Esophagus muscularis mucosa (tissue), 4 donors: ENCODE data around the gene TMEM171. TPM values are rescaled to one million over a fixed set of nuclear protein-coding genes. Genes with fewer than 3 reads are reported as not detected.

Experiments
- DNase-seq: peaks from one replicate; pipeline ENCODE4 v3.0.0-alpha.2; 2017; ENCODE audit errors: extremely low spot score
- H3K27ac ChIP-seq, 4 donors: fragments of 200-600 bp; sonication (generic); replicated peaks in 1 of 4; 1 replicate in 3 of 4; 2 replicates in 1 of 4; pipeline ENCODE4 v1.5.1; 2016 to 2019; ENCODE audit warnings: mild to moderate bottlenecking in 1 of 4
- H3K27me3 ChIP-seq, 4 donors: fragments of 200-600 bp; sonication (generic); one replicate each; pipeline versions ENCODE4 v1.5.1 to v1.6.0; 2016 to 2019
- H3K36me3 ChIP-seq, 4 donors: fragments of 200-600 bp; sonication (generic); one replicate each; pipeline ENCODE4 v1.5.1; 2016 to 2019
- H3K4me1 ChIP-seq, 4 donors: fragments of 200-600 bp; sonication (generic); one replicate each; pipeline ENCODE4 v1.5.1; 2016 to 2019
- H3K4me3 ChIP-seq, 4 donors: fragments of 200-600 bp; sonication (generic); 1 replicate in 2 of 4; 2 replicates in 2 of 4; pipeline ENCODE4 v1.5.1; 2016 to 2019; ENCODE audit warnings: mild to moderate bottlenecking in 4 of 4, moderate library complexity in 1 of 4
- H3K9me3 ChIP-seq, 4 donors: fragments of 200-600 bp; sonication (generic); 1 replicate in 3 of 4; 2 replicates in 1 of 4; pipeline ENCODE4 v1.5.1; 2016 to 2019
- CTCF ChIP-seq, 3 experiments: fragments of 200-600 bp in 2 of 3; fragments of 450-650 bp in 1 of 3; sonication (generic) in 2 of 3; IDR thresholded peaks; one replicate each; pipeline ENCODE4 v1.5.1; 2017 to 2019; ENCODE audit warnings: antibody characterized with exemption in 3 of 3, mild to moderate bottlenecking in 2 of 3, moderate library complexity in 1 of 3
- EP300 ChIP-seq: sonication (generic); formaldehyde crosslinking; IDR thresholded peaks from one replicate; pipeline ENCODE4 v1.6.1; 2017; ENCODE audit warnings: antibody characterized with exemption
- POLR2A ChIP-seq: fragments of 450-650 bp; IDR thresholded peaks from one replicate; pipeline ENCODE4 v1.6.1; 2017; ENCODE audit warnings: antibody characterized with exemption, moderate library complexity, mild to moderate bottlenecking, low read depth
- POLR2AphosphoS5 ChIP-seq, 2 donors: sonication (generic); formaldehyde crosslinking; IDR thresholded peaks; one replicate each; pipeline ENCODE4 v1.6.1; 2017; ENCODE audit warnings: antibody characterized with exemption in 2 of 2
- WGBS: methylation state at CpG from one replicate; pipeline ENCODE4 v1.1.5; 2018; 5-methylcytosine and 5-hydroxymethylcytosine counted together
- intact Hi-C: fragments of 100-400 bp; cut with DNase I; formaldehyde crosslinking; loops from one replicate; pipeline ENCODE4 v1.15.1; 2023
- total RNA-seq, 4 donors: library from RNA; depleted of rRNA; stranded (reverse); fragments of >200 nt; gene quantifications; one replicate each; pipeline versions ENCODE4 v1.1.0 to v1.2.1, GENCODE V29; 2016

Gene TMEM171
- total RNA-seq, 4 donors from 2014 or later, result not detected

- intact Hi-C loops, result no loop called here
- Histone ChIP-seq H3K9me3 (no peaks in the 10 kb centered on the region), H3K4me1 (no peaks in the 10 kb centered on the region), H3K27ac (no peak overlapping the region), H3K27me3 (peaks cover 0 to 19% (median 0%) of the 10 kb centered on the region in 4 donors), H3K4me3 (no peak overlapping the region), H3K36me3 (no peaks in the 10 kb centered on the region)
- DNase-seq, result no peak
- WGBS, result 96% methylated on average over 5 of the region's 5 CpGs
- TF ChIP-seq CTCF (IDR thresholded peaks at IDR 0.05) (no peak), POLR2A (no peak), EP300 (no peak)
These were observed 8.8 kb downstream of the TMEM171 start for GRCh38 chr5:73129143-73129542.

- TF ChIP-seq CTCF (IDR thresholded peaks at IDR 0.05), result no peak
- no peaks in the 10 kb centered on the region for H3K4me1 ChIP-seq
- H3K27ac ChIP-seq, result no peak overlapping the region
- no peak overlapping the region for H3K4me3 ChIP-seq
- WGBS, result 75% methylated on average over 1 of the region's 1 CpG
- no peaks in the 10 kb centered on the region for H3K9me3 ChIP-seq
- H3K36me3 ChIP-seq, result no peaks in the 10 kb centered on the region
- intact Hi-C loops, result no loop called here
- DNase-seq, result no peak
- H3K27me3 ChIP-seq, result peaks cover 0 to 10% (median 0%) of the 10 kb centered on the region in 4 donors
These were observed 10.4 kb downstream of the TMEM171 start for GRCh38 chr5:73130811-73131210.

GRCh38 chr5:73131711-73132425 lies 11.5 kb downstream of the TMEM171 start:
- WGBS, result 83% methylated on average over 3 of the region's 3 CpGs

GRCh38 chr5:73132759-73133158 lies 12.4 kb downstream of the TMEM171 start:
- Histone ChIP-seq H3K9me3 (no peaks in the 10 kb centered on the region), H3K4me3 (no peak overlapping the region), H3K27me3 (peaks cover 0 to 23% (median 0%) of the 10 kb centered on the region in 4 donors), H3K36me3 (no peaks in the 10 kb centered on the region), H3K4me1 (no peaks in the 10 kb centered on the region), H3K27ac (no peak overlapping the region)
- WGBS, result 92% methylated on average over 2 of the region's 2 CpGs
- intact Hi-C loops, result no loop called here
- no peak for DNase-seq
- TF ChIP-seq POLR2AphosphoS5 (IDR thresholded peaks at IDR 0.05) (no peak), EP300 (no peak), POLR2A (no peak), CTCF (IDR thresholded peaks at IDR 0.05) (no peak)

More at GRCh38 chr5:73131711-73132425, 11.5 kb downstream of the TMEM171 start:
- H3K9me3 ChIP-seq, result no peaks in the 10 kb centered on the region
- intact Hi-C loops, result no loop called here
- no peaks in the 10 kb centered on the region for H3K4me1 ChIP-seq
- H3K27ac ChIP-seq, result no peak overlapping the region
- DNase-seq, result no peak
- H3K4me3 ChIP-seq, result no peak overlapping the region
- H3K27me3 ChIP-seq, result peaks cover 0 to 17% (median 0%) of the 10 kb centered on the region in 4 donors
- TF ChIP-seq CTCF (IDR thresholded peaks at IDR 0.05) (no peak), POLR2AphosphoS5 (IDR thresholded peaks at IDR 0.05) (no peak), EP300 (no peak), POLR2A (no peak)
- H3K36me3 ChIP-seq, result no peaks in the 10 kb centered on the region

DNA sequence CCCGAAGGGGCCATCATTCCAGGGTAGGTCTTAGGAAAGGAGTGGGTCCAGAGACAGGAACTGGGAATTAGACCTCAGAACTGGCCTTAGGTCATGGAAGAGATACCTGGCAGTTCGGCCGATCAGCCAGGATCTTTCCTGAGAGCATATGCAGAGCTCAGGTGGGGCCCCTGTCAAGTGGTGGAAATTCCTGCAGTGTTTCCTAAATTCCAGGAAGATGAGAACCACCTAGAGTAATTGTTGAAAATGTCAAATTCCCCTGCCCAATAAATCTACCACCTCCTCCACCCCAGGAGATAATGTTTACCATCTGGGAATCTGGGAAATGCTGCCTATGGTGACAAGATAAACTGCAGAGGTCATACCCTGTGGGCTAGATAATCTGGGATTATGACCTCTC lies 14.6 kb downstream of the TMEM171 start:
- 84% methylated on average over 3 of the region's 3 CpGs for WGBS
- Histone ChIP-seq H3K27ac (no peak overlapping the region), H3K4me1 (no peaks in the 10 kb centered on the region), H3K27me3 (peaks cover 0 to 25% (median 0%) of the 10 kb centered on the region in 4 donors), H3K9me3 (no peaks in the 10 kb centered on the region), H3K4me3 (no peak overlapping the region), H3K36me3 (no peaks in the 10 kb centered on the region)
- no peak for TF ChIP-seq POLR2AphosphoS5 (IDR thresholded peaks at IDR 0.05)
- no peak for TF ChIP-seq EP300
- TF ChIP-seq CTCF (IDR thresholded peaks at IDR 0.05), result no peak
- TF ChIP-seq POLR2A, result no peak
- DNase-seq, result no peak
- intact Hi-C loops, result no loop called here
